ENCODE data around the gene TBL1X.

Gene TBL1X

GRCh38 chrX:9781941-9782340 is 317.1 kb downstream of the TBL1X start:
- DNase-seq, result no peak

GRCh38 chrX:9784332-9784731 is 319.5 kb downstream of the TBL1X start:
- DNase-seq, result no peak

- no peak for DNase-seq
Measured at GRCh38 chrX:9785254-9785943, 320.5 kb downstream of the TBL1X start.

DNA sequence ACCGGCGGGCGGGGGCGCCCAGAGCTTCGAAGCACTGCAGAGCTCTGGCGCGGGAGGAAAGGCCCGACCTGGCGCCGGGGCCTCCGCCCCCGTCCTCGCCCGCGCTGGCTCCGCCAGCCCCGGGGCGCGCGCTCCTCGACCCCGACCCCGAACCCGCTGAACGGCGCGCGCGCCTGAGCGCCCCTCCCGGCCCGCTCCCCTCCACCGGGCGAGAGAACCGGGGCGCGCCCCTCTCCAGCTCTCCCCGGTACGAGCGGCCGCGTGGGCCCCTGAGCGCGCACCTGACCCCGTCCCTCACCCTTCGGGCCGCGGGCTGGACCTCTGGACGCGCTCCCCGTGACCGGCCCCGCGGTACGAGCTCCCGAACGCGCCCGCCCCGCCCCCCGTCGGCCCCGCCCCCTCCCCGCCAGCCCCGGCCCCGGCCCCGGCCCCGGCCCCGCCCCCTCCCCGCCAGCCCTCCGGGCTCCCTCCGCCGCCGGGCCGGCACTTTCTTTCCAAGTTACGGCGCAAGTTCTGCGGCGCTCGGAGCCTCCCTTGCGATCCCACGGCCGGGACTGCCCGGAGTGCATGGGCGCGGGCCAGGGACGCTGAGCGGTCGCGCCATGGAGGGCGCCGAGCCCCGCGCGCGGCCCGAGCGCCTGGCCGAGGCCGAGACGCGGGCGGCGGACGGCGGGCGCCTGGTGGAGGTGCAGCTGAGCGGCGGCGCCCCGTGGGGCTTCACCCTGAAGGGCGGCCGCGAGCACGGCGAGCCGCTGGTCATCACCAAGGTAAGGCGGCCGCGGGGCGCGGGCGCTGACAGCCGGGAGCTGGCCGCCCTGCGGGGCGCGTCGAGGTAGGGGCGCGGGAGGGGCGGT is 321.3 kb downstream of the TBL1X start, which contains the start of gene SHROOM2:
Gene SHROOM2, plus strand, starts transcription at position 486 of the 854 bp plus-strand sequence. Its CDS starts 117 bp downstream, at position 603.
- no peak for DNase-seq

GRCh38 chrX:9786798-9787635 is 322.2 kb downstream of the TBL1X start:
- DNase-seq, result no peak

GRCh38 chrX:9788911-9789310 is 324.1 kb downstream of the TBL1X start:
- DNase-seq, result no peak

DNA sequence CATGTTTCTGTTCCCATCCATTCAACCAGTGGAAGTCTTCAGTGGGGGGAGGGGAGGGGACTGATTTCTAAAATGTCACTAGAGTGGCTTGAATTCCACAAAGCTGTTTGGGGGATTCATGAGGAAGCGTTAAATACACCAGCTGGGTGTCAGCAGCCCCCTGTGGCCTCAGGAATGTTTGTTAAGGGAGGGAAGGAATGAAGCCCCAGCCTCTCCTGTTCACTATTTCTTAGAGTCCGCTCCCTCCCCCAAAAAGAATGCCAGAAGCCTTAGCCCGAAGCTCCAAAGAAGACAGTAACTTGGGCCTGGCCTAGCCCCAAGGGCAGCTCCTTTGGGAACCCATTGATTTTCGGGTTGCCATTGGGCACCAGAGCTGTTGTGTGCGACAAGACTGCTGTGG is 324.7 kb downstream of the TBL1X start:
- DNase-seq, result no peak
